DMS114 treated with DMSO at 0.1 percent for 48 hours (cell line): ENCODE results near the gene ATP6V1C2.

Experiments
- DNase-seq: peaks from one replicate; lab custom pipeline; 2025; ENCODE audit not compliant: unreplicated experiment; lab: John Stamatoyannopoulos, UW

The ATP6V1C2 gene

GRCh38 chr2:10732924-10733565 is 11.6 kb downstream of the ATP6V1C2 start:
- no peak for DNase-seq

GRCh38 chr2:10733566-10733925 is 12.1 kb downstream of the ATP6V1C2 start:
- DNase-seq = no peak

DNA sequence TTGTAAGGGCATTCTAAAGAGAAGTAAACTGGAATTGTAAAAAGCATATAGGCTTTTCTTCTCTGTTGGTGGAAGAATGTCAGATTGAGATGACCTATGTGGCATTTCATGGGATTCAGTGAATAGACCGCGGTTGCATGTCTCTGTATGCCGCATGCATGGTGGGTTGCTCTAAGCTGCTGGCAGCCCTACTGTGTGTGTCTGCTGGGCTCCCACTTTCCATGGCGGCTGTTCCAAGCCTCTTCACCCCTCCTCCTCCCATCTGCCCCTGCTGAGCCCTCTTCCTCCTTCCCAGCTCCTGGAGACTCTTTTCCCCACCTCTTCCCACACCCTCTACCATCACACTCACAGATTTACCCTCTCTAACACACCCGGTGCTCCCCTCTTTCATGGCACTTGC is 12.6 kb downstream of the ATP6V1C2 start:
- no peak for DNase-seq

- DNase-seq = no peak
Observed at GRCh38 chr2:10738192-10738591, 16.8 kb downstream of the ATP6V1C2 start.

DNA sequence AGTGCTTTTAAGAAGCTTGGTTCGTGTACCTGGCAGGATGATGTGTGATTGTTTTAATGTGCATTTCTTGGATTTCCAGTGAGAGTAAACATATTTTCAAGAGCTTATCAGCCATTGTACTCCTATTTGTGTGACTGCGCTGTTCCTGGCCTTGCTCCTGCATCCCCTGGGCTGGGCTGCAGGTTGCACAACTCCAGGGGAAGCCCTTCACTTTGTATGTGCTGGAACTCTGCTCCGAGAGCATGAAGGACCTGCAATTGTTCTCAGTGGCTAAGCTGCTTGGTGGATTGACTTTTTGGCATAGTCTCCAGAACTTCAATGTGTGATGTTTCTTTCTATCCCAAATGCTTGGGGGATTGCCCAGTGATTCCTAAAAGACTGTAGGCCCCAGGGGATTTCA is 18.8 kb downstream of the ATP6V1C2 start:
- no peak for DNase-seq

GRCh38 chr2:10741139-10741538 is 19.7 kb downstream of the ATP6V1C2 start:
- no peak for DNase-seq

DNA sequence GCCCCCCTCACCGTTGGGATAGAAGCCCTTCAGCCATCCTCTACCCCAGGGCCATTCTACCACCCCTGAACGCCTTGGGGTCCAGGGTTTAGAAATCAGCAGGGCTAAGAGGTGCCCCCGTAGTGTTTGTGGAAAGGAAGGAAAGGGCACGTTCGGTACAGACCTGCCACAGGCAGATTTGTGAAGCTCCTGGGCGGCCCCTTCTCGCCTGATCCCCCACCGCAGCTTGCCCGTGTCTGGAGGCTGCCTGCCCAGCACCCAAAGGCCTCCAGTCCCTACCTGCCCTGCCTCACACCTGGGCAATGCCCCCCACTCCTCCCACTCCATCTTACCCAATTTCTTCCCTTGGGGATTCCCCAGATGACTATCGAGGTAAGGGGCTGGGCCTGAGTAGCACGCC is 21.2 kb downstream of the ATP6V1C2 start:
- no peak for DNase-seq

- DNase-seq = no peak
Observed at GRCh38 chr2:10750610-10751009, 29.2 kb downstream of the ATP6V1C2 start.

DNA sequence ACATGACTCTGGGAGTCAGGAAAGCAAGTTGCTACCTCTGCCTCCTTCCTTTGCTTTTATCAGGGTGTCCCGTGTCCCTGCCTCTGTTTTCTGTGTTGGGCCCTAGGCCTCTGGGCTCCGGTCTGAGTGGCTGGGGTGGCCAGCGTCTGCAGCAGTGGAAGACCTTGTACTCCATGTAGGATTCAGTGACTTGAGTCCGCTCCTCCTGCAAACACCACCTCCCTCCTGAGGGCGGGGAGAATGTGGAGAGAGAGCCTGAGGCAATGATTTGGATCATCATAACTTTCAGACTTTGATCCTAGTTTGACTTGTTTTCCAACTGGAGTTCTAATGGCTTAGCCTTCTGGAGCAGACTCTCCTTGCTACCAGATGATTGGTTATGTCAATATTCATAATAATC is 30.8 kb downstream of the ATP6V1C2 start:
- DNase-seq = no peak

DNA sequence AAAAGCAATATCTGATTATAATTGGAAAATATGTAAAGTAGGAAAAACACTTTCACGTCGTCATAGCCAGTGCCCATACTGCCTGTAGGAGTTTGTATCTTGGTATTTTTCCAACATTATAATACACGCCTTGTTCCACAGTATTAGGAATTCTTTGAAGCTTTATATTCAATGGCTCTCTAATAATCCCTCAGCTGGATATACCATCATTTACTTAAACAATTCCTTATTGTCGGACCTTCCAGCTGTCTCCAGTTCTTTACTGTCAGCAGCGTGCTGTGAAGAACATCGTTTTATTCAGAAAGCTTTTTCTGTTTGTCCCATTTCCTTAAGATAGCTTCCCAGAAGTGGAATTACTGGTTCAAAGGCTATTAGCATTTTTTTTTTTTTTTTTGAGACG is 31.7 kb downstream of the ATP6V1C2 start:
- no peak for DNase-seq

- DNase-seq = no peak
Observed at GRCh38 chr2:10753876-10754275, 32.4 kb downstream of the ATP6V1C2 start.

GRCh38 chr2:10755621-10756020 is 34.2 kb downstream of the ATP6V1C2 start:
- no peak for DNase-seq

GRCh38 chr2:10757814-10758286 is 36.4 kb downstream of the ATP6V1C2 start:
- DNase-seq = no peak

GRCh38 chr2:10759151-10759714 is 37.8 kb downstream of the ATP6V1C2 start:
- no peak for DNase-seq

GRCh38 chr2:10760794-10761504 is 39.5 kb downstream of the ATP6V1C2 start:
- DNase-seq = no peak

DNA sequence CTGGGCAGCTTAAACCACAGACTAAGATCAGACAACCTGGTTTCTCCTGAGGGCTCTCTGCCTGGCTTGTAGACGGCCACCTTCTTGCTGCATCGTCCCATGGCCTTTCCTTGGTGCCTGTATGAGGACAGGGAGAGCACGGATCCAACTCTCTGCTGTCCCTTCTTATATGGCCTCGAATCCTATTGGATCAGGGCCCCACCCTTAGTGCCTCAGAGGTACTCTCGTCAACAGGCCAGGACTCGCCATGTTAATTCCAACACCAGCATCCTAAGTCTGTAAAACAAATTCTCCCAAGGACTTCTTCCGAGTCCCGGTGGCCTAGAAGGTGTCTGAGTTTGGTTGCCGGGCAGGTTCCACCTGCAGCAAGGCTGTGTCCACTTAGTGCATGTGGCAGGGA is 40.2 kb downstream of the ATP6V1C2 start:
- DNase-seq = no peak

DNA sequence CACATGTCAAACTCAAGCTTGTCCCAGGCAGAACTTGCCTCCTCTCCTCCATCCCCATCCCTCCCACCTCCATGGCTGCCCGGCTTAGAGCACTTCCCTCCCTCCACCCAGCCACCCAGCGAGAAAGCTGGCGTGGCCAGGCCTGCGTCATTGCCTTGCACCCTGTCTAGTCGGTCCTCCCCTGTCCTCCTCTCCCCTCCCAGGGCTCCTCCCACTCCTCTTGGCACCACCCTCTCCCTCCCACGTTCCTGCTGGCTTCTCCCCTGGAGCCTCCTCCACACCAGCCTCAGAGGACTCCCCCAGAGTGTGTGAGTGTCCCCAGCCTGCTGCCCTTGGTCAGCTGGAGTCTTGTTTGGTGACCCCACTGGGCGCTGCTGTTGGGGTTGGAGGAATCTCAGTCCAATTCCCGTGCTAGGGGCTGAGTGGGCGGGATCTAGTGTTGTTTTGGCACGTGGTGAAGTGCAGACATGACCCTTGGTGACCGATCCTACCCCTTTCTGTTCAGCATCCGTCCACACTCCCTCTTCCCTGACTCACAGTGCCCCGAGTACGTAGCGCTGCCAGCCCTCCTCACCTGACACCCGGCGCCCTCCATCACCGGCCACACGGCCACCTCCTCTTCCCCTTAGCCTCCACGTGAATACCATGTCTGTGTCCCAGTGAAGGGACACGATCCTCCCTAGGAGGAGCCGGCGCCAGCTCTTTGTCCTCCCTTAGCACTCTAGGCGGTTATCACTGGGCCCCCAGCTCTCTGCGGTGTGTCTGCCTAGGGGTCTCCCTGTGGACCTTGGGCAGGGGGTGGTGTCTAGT is 41.4 kb downstream of the ATP6V1C2 start:
- no peak for DNase-seq

- no peak for DNase-seq
Observed at GRCh38 chr2:10763461-10763800, 42.0 kb downstream of the ATP6V1C2 start.

- no peak for DNase-seq
Observed at GRCh38 chr2:10764096-10764785, 42.8 kb downstream of the ATP6V1C2 start.

DNA sequence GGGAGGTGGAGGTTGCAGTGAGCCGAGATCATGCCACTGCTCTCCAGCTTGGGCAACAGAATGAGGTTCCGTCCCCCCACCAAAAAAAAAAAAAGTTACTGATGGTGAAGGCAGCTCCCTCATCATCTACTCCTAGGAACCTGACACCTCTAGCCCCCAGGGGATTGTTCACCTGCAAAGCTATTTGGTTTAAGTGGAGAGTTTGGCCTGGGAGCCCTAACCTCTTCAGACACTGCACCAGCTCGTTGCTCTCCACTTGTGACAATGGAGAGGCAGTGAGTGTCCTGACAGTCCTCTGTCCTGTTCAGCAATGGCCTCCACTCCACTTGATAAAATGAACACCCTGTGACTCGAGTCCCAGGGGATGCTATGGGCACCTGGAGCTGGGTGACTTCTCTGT is 43.5 kb downstream of the ATP6V1C2 start:
- no peak for DNase-seq

- DNase-seq = no peak
Observed at GRCh38 chr2:10765461-10765860, 44.0 kb downstream of the ATP6V1C2 start.
